NCI-H1694 treated with DMSO at 0.1 percent for 48 hours (cell line): ENCODE measurements around the gene FADS2.

ENCODE experiments used
- DNase-seq: peaks from one replicate; lab custom pipeline; 2025; lab: John Stamatoyannopoulos, UW

The FADS2 gene

DNA sequence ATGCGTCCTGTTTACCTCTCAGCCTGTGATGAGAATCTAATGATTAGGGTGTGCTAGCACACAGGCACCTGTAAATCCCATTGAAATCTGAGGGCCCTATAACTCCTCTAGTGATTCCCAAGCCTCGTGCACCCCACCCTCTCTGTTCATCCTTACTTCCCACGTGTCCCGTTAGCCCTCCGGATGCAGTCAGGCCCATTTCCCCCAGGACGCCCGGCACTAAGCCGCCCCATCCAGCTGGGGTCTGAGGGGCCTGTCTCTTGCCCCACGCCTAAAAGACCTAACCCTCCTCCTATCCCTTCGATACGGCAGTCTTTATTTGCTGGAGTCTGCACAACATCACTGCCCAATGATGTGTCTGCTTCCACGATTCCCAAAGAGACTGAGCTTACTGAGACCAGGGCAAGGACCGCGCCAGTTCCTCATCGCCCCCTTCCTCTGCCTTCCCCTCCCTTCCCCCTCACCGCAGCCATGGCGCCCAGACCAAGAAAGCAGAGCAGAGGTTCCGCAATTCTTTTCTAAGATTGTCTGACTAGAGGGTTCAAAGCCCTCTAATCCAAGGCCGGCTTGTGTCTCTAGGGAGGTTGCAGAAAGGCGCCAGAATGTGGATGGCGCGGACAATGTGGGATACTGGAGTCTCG is 1.1 kb upstream of the FADS2 start:
- peak; percentile 25 for DNase-seq

DNA sequence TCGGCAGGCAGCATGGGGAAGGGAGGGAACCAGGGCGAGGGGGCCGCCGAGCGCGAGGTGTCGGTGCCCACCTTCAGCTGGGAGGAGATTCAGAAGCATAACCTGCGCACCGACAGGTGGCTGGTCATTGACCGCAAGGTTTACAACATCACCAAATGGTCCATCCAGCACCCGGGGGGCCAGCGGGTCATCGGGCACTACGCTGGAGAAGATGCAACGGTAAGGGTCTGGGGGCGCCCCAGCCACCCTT is 204 bp downstream of the FADS2 start:
- no peak for DNase-seq

DNA sequence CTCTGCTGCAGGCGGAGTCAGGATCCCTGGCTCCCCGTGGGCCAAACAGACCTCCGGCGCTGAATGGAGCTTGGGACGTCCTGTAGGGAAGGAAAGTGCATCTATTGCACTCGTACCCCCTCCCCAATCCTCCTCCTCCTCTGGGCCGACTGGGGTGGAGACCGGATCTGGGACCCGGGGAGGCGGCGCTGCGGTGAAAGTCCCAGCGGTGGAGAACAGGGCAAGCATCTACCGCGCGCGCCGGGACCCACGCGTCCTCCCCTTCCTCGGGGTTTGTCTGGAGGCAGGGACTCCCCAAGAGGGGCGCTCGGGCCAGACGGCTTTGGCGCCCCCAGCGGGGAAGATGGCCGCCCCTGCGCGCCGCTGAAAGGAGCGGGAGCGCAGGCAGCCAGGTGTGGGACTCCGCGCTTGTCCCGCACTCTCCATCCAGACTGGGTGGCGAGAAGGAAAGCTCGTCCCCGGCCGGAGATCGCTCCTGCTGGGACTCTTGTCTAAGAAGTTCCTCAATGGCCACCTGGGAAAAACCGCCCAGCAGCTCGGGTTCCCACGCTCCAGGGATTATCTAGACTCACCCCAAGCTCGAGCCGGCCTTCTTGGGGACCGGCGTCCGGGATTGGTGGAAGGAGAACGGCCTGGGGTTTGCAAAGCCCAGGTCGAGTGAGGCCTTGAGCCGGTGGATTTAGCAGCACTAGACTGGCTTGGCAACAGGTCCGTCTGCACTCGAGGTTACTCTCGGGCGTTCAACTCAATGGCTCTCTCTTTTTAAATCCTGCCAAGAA is 718 bp downstream of the FADS2 start:
- no peak for DNase-seq

DNA sequence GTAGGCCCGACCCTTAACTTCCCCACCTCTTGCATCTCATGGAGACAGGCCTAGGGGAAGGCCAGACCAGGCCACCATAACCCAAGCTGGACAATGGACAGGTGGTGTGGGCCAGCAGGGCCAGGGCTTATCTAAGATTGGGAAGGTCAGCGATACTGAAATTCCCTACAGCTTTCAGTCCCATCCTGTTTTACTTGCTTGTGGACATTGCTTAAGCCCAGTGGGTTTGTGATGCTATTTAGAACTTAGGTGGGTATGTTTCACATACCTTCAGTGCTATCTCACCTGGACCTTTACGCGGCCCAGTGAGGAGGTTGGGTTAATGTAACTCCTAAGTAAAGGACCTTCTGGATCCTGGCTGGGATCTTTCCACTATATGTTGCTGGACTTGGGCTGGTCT is 1.7 kb downstream of the FADS2 start:
- no peak for DNase-seq

DNA sequence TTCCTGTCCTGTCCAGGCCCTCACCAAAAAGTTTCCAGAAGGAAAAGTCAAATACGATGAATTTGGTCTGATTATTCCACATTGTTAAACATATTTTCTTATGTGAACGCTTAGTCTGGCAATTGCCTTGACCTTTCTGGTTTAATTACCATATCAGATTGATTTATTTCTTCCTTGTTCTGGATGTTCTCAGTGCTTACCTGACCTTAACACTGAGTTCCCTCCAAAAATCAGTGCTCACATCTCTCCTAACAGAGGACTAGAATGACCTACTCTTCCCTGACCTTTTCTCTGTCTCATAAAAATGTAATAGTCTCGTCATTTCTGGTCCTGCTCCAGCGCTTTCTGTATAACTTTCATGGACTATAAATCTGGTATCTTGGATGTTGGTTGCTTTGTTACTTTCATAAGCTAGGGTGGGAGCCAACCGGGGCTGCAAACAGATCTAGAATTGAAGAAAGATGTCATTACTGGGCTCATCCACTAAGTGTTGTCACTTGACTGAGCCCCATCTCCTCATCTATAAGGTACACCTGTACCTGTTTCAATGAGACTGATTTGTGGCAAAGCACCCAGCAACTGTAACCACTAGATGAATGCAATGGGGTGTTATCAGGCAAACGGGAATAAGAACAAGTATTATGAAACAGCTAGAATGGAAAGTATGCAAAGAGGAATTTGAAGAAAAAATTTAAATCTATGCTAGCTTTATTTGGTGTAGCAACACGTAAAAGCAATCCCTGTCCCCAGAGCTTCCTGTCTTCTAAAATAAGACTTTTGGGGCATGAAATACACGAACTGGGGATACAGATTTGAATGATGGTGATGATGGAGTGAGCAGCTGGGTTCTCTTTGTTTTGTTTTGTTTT is 2.4 kb downstream of the FADS2 start:
- no peak for DNase-seq

DNA sequence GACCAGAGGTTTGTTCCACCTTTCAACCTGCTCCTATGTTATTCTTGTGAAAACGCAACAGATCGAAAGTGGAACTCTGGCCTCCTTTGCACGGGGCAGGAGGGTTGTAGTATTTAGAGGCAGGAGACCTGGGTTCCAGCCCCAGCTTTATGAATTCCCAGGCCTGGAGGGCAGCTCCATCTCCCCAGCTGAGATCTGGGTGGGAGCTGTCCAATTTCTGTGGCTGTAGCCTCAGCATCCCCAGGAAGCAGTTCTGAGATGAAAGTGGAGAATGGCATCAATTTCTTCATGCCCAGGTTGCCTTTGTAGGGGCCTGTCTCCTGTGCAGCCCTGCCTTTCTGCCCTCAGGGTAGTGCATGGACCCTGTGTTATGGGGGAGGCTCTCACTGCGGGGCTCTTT is 4.1 kb downstream of the FADS2 start:
- no peak for DNase-seq

DNA sequence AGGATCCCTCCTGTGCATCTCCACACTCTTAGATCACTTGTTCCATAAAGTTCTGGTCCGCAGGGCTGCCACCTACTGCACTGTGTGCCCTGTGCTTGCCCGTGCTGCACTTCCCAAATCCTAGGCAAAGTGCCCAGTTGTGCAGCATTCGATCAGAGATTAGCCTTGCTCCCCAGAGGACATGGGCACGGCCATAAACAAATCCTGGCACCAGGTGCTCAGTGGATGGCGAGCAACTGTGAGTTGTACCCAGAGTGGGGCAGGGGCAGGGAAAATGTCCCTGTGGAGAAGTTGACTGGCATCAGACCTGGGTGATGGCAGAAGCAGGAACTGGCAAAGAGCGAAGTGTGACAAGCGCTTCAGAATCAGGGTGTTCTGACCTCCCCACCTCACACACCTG is 4.7 kb downstream of the FADS2 start:
- DNase-seq, result no peak

DNA sequence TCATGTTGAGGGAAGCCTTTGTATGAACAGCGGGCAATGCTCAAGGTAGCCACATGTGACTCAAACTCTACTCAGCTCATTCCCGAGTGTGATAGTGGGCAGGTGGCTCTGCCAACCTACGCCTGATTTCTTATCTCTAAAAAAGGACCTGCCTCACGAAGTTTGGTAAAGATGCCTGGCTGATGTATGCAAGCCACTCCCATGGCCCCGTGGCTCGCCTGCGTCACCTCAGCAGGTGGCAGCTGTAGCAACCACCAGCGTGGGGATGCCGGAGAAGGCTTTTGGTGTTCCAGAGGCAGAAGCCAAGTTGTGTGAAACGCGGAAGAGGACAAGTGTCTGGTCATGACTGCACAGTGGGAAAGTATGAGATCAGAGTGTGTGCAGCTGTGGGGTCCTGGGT is 5.4 kb downstream of the FADS2 start:
- DNase-seq, result no peak

DNA sequence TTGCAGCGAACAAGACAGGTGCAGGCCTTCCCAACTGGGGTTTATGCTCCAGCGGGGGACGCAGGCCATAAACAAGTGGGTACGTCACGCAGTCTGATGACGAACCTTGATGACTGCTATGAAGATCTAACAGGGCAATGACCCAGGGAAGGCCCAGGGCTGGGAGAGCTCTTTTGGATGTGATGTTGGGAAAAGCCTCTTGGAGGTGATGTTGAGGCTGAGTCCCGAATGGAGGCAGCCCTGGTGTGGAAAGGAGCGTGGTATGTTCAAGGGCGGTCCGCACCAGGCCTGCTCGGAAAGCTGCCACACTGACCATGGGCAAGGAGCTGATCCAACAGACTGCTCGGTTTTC is 5.8 kb downstream of the FADS2 start:
- no peak for DNase-seq

DNA sequence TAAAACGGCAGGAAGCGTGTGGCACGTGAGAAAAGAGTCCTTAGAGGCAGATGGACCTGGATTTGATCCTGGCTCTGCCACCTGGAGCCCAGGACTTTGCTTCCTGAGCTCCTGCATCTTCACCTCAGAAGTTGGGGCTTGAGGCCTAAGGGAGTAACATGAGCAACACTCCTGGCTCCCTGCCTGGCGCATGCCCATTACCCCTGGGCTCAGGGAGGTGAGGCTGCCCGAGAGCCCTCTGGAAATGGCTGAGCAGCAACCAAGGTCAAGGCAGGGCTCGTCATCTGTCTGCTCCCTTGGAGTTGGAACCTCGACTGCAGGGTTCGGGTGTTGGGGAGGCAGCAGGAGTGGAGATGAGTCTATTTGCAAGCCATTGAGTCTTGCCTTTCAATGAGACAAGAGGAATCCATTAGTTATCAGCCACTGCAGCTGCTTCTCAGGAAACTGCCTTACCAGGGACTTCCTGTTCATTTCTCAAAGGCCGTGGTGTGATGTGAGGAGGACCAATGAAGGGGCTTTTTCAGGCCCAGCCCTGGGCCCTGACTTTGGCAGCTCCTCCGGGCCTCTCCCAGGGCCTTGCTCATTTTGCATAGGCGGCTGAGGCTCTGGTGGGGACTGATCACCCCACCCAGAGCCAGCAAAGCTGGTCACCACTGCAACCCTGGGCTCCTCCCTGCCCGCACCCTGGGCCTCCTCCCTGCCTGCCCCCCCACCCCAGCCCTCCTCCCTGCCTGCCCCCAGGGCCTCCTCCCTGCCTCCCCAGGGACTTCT is 6.4 kb downstream of the FADS2 start:
- DNase-seq, result no peak

DNA sequence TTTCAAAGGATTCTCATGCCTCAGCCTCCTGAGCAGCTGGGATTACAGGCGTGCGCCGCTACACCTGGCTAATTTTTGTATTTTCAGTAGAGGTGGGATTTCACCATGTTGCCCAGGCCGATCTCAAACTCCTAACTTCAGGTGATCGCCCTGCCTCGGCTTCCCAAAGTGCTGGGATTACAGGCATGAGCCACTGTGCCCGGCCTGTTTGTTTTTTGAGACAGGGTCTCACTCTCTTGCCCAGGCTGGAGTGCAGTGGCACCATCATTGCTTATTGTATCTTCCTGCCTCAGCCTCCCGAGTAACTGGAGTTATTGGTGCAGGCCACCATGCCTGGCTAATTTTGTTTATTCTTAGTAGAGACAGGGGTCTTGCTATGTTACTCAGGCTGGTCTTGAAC is 8.1 kb downstream of the FADS2 start:
- DNase-seq, result no peak

DNA sequence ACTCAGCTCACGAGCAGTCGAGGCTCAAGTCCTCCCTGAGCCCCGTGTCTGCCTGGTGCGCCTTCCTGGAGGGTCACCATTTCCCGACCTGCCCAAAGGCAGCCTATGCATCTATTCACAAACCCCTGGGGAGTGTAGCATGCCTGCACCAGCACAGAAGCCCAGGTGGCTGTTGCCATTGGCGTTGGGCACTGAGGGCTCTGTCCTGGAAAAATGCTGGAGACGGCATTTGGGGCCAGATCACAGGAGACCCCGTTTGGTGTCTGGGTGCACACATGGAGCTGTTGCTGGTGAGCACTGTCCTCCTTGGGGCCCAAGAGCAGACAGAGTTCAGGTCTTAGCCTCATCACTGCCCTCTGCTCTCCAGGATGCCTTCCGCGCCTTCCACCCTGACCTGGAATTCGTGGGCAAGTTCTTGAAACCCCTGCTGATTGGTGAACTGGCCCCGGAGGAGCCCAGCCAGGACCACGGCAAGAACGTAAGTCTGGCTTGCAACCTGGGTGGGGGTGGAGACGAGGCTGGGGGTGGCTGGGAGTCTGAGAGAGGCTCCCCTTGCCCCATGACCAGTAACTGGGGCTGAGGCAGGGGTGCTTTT is 9.4 kb downstream of the FADS2 start:
- DNase-seq, result no peak

DNA sequence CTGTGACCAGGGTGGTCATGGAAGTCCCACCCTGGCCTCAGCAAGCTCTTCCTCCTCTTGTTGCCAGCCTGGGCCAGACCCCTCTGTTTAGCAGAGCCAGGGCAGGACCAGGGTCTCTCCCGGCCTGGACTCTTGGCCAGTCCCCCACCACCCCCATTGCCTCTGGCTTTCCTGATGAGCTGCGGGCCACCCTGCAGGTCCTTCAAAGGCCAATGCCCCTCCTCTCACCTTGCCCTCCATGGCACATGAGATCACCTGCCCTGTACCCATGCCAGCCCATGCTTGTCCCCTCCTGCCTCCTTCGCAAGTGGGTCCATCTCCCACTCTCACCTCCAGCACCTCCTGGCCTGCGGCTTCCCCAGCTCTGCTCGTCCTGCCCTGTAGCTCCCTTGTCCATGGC is 10.4 kb downstream of the FADS2 start:
- no peak for DNase-seq

DNA sequence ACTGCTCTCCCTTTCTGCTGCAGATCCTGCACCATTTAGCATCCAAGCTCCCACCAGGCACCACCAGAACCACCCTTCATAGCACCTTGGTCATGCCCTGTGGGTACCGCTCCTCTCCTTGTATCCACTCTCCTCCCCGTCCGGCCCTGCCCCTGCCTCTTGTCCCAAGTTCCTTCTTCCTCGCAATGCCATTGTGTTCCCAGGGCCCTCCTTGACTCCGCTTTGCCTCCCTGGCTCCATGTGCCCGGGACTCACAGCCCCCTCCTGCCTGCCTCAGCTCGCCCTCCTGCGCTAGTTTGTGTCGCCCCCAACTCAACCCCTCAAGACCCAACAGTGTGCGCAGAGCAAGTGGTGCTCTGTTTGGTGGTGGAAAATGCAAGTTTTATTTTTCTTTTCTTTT is 10.8 kb downstream of the FADS2 start:
- no peak for DNase-seq

DNA sequence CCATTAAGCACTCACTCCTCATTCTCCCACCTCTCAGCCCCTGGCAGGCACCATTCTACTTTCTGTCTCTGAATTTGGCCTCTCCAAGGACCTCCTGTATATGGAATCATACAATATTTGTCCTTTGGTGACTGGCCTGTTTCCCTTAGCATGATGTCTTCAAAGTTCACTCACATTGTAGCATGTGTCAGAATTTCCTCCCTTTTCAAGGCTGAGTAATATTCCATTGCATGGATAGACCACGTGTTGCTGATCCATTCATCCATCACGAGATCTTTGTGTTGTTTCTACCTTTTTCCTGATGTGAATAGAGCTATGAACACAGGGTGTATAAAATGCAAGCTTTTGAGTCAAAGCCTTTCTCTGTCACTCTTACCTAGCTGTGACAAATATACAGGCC is 11.6 kb downstream of the FADS2 start:
- DNase-seq, result no peak

DNA sequence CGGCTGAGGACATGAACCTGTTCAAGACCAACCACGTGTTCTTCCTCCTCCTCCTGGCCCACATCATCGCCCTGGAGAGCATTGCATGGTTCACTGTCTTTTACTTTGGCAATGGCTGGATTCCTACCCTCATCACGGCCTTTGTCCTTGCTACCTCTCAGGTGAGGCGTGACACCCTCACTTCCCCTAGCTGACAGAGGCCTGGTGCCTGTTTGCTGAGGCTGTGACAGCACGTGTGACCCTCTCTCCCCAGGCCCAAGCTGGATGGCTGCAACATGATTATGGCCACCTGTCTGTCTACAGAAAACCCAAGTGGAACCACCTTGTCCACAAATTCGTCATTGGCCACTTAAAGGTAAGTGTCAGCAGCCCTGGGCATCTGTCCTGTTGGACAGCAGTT is 12.3 kb downstream of the FADS2 start:
- DNase-seq, result no peak

DNA sequence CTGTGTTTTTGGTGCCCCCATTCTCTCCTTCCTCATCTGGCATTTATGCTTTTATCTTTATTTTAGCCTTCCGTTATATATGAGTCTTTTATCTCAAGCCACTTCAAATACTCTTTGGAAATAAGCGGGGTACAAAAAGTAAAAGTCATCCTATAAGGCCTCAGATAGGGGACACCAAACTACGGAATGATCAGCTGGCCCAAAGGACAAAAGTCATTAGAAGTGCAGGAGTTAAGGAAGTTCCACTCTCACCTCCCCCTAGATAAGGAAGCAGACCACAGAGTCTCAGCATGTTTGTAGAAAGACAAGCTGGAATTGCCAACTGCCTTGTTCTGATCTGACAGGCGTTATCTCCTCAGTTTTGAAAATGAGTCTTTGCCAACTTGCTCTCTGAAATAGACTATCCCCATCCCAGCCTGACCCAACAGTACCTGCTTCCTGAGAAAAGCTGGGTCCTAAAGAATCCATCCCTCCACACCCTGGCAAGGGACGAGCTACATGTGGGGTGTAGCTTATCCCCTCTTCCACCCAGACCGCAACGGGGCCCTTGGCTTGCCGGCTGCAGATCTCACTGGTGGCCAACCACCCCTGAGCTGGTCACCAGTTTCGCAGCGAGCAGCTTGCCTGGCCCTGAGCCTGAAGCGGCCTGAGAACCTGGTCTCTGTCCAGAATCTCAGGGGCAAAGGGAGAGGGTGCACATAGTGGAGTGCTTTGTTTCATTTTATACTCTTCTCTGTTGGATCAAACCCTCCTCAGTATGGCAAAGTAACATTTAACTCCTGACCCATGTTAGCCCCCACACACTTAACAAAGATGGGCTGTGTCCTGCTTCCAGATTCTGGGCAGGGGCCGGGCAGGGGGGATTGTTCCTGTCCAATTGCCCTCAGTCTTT is 13.8 kb downstream of the FADS2 start:
- no peak for DNase-seq

DNA sequence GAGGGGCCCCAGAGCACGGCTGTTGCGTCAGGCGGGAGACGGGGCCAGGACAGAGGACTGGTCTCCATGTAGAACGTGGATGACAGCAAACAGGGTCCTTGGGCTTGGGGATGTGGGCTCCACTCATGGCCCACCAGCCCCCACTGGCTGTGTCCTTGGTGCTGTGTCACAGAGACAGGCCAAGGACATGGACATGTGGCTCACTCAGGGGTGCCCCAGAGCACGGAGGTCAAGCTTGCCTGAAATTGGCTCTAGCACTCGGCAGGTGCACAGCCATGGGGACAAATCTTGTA is 14.4 kb downstream of the FADS2 start:
- no peak for DNase-seq

DNA sequence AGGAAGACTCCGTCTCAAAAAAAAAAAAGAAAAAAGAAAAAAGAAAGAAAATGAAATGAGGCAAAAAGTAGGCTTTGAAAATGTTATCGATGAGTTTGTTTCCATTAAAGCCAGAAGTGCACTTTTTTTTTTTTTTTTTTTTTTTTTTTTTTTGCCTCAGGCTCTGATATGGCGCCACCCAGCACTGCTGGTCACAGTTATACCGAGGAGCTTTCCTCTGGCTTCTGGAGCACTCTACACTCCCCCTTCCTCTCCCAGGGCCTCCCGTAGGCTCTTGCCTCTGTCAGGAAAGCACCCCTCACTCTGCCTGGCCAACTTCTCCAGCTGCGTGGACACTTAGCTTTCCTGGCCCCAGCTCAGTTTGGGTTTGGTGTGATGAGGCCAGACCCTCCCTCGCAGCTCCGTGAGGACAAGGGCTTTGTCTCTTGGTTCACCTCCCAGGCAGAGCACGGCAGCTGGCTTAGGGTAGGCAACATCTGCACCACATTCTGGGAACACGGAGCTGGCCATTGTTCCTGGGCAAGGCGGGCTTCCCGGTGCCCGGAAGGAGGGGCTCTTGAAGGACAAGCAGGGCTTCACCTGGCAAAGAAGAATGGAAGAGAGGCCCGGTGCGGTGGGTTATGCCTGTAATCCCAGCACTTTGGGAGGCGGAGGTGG is 16.9 kb downstream of the FADS2 start:
- DNase-seq, result no peak

DNA sequence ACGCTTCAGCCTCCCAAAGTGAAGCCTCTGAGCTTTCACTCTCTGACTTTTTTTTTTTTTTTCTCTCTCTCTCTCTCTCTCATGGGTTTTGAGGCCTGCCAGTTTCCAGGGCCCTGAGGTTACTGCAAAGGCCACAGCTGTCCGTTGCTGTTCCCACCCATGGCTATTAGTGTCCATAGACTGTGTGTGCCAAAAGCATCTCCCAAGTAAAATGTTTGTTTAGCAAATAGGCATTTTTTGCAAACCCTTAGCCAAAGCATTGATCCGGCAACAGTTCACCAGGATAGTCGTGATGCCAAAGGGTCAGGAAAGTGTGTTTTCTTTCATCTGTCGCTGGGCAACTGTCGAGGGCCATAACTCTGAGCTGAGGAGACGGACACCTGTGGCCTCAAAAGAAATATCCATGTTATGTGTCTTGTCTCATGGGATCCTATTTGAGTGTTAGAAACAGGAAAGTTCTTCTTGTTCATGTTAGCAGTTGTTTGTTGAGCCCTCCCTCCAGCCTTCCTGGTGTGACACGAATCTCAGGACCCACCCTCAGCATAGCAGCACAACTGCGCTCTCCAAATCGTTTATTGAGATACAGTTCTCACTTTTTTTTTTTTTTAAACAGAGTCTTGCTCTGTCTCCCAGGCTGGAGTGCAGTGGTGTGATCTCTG is 18.4 kb downstream of the FADS2 start:
- no peak for DNase-seq
